GM12878 (cell line): Measurements from ENCODE around the gene ZMYND15. TPM values are rescaled to one million over a fixed set of nuclear protein-coding genes. Genes with fewer than 3 reads are reported as not detected.

ENCODE experiments used
- BACH1 ChIP-seq: fragments of 450-650 bp; IDR thresholded peaks from 2 replicates; pipeline ENCODE4 v1.6.1; 2017; ENCODE audit warnings: mild to moderate bottlenecking, borderline replicate concordance
- EP300 ChIP-seq, 2 experiments: fragments of 150-350 bp in 1 of 2; IDR thresholded peaks; 2 replicates each; pipeline ENCODE4 v1.6.1; 2011 to 2012; ENCODE audit warnings: low read depth in 2 of 2, low read length in 2 of 2, borderline replicate concordance in 1 of 2, improper control_type of control experiment in 1 of 2, inconsistent platforms in 1 of 2; ENCODE audit not compliant: control insufficient read depth in 1 of 2
- HCFC1 ChIP-seq: fragments of 150-350 bp; IDR thresholded peaks from 2 replicates; pipeline ENCODE4 v1.6.1; 2014; ENCODE audit warnings: low read length
- IKZF2 ChIP-seq, 2 experiments: fragments of 450-650 bp; IDR thresholded peaks; 2 replicates each; pipeline ENCODE4 v1.6.1; 2017; ENCODE audit warnings: mild to moderate bottlenecking in 2 of 2, moderate library complexity in 2 of 2
- JUNB ChIP-seq: IDR thresholded peaks from 2 replicates; pipeline ENCODE4 v1.6.1; 2016; ENCODE audit warnings: antibody characterized with exemption, mild to moderate bottlenecking
- MEF2A ChIP-seq: IDR thresholded peaks from 2 replicates; pipeline ENCODE4 v1.6.1; 2011; ENCODE audit warnings: low read depth, mild to moderate bottlenecking, low read length, moderate library complexity; ENCODE audit not compliant: insufficient read depth
- NFYA ChIP-seq: IDR thresholded peaks from 2 replicates; pipeline ENCODE4 v1.6.1; 2011; ENCODE audit warnings: low read depth, mild to moderate bottlenecking, low read length, improper control_type of control experiment, borderline replicate concordance
- NR2C2 ChIP-seq: IDR thresholded peaks from 2 replicates; pipeline ENCODE4 v1.6.1; 2011; ENCODE audit warnings: borderline replicate concordance, low read depth; ENCODE audit not compliant: control insufficient read depth, insufficient read length
- POLR2AphosphoS2 ChIP-seq: IDR thresholded peaks from 2 replicates; pipeline ENCODE4 v1.6.1; 2011; ENCODE audit warnings: low read depth, mild to moderate bottlenecking, low read length, improper control_type of control experiment, moderate library complexity
- SMAD1 ChIP-seq: fragments of 450-650 bp; IDR thresholded peaks from 2 replicates; pipeline ENCODE4 v1.6.1; 2018; ENCODE audit warnings: mild to moderate bottlenecking, low read depth; ENCODE audit not compliant: partially characterized antibody
- SMAD5 ChIP-seq: IDR thresholded peaks from 2 replicates; pipeline ENCODE4 v1.6.1; 2016; ENCODE audit warnings: antibody characterized with exemption, low read depth
- SMARCA5 ChIP-seq: fragments of 450-650 bp; IDR thresholded peaks from 2 replicates; pipeline ENCODE4 v1.6.1; 2017; ENCODE audit warnings: mild to moderate bottlenecking
- ZZZ3 ChIP-seq: IDR thresholded peaks from 2 replicates; pipeline ENCODE4 v1.6.1; 2011; ENCODE audit warnings: low read depth; ENCODE audit not compliant: control insufficient read depth, insufficient read length
- polyA plus RNA-seq, 11 experiments: library from polyadenylated mRNA; depleted of rRNA in 4 of 11; unstranded in 6 of 11; stranded (reverse) in 5 of 11; fragments of >200 nt; fragmentation: Nextera tagmentation in 4 of 11; fragmentation: Illumina TruSeq in 1 of 11; extraction: Ambion mirVana in 4 of 11; extraction: Trizol in 1 of 11; gene quantifications; 1 replicate in 1 of 11; 2 replicates in 10 of 11; pipeline versions ENCODE4 v1.2.1 to v1.2.3, GENCODE V29; 2011 to 2016; ENCODE audit warnings: inconsistent platforms in 2 of 11, missing spikeins in 2 of 11, low read depth in 1 of 11
- total RNA-seq, 4 experiments: library from RNA; depleted of rRNA in 3 of 4; stranded (reverse); fragments of >200 nt in 3 of 4; fragmentation: Illumina TruSeq in 1 of 4; extraction: Trizol in 1 of 4; gene quantifications; 2 replicates each; pipeline versions ENCODE4 v1.2.1 to v1.2.3, GENCODE V29; 2013 to 2021
- TF ChIP-seq, protein P1 (sequence below): IDR thresholded peaks from 2 replicates; pipeline ENCODE4 v1.6.1; 2012; ENCODE audit warnings: low read length, inconsistent platforms
- TF ChIP-seq, protein P2 (sequence below): IDR thresholded peaks from 2 replicates; pipeline ENCODE4 v1.6.1; 2011; ENCODE audit warnings: borderline replicate concordance, low read depth, mild to moderate bottlenecking, moderate library complexity, low read length; ENCODE audit not compliant: insufficient read depth, poor library complexity, severe bottlenecking
- TF ChIP-seq, protein P3 (sequence below): IDR thresholded peaks from 2 replicates; pipeline ENCODE4 v1.6.1; 2011; ENCODE audit warnings: low read depth, low read length, improper control_type of control experiment, borderline replicate concordance
- TF ChIP-seq, protein P4 (sequence below): IDR thresholded peaks from 2 replicates; pipeline ENCODE4 v1.6.1; 2012; ENCODE audit warnings: mild to moderate bottlenecking, low read depth, low read length
- TF ChIP-seq, protein P5 (sequence below): fragments of 450-650 bp; IDR thresholded peaks from 2 replicates; pipeline ENCODE4 v1.6.1; 2018; ENCODE audit warnings: borderline replicate concordance, mild to moderate bottlenecking; ENCODE audit not compliant: partially characterized antibody

ZMYND15 gene
- total and polyA plus RNA-seq, 10 of the 15 experiments (the other 5 are each of a cell fraction or from before 2014, with no cell fraction given): 0.03 to 0.17 (median 0.06) TPM; not detected in 4

DNA sequence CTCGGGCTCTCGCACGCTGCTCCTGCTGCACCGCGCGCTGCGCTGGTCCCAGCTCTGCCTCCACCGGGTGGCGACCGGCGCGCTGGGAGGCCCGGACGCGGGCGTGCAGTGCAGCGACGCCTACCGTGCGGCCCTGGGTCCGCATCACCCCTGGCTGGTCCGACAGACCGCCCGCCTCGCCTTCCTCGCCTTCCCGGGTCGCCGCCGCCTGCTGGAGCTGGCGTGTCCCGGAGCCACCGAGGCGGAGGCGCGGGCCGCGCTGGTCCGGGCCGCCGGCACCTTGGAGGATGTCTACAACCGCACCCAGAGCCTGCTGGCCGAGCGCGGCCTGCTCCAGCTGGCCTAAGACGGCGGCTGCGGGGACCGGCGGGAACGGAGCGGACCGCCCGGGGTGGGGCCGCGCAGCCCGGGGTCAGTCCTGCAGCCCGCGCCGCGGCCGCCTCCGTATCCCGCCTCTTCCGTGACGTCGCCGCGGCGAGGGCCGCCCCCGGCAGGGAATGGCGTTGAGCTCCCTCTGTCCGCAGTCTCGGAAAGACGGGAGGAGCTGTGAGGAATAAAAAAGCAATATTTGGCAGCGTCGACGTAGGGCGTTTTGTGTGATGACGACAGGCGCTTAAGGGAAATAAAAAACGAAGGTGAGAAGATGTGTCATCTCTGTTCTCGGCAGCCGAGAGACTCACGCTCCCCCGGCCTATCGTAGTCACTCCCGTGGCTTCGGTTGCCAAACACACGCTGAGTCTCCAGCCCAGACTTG lies 50.5 kb downstream of the ZMYND15 start (continued):
- TF ChIP-seq, protein P1, sequence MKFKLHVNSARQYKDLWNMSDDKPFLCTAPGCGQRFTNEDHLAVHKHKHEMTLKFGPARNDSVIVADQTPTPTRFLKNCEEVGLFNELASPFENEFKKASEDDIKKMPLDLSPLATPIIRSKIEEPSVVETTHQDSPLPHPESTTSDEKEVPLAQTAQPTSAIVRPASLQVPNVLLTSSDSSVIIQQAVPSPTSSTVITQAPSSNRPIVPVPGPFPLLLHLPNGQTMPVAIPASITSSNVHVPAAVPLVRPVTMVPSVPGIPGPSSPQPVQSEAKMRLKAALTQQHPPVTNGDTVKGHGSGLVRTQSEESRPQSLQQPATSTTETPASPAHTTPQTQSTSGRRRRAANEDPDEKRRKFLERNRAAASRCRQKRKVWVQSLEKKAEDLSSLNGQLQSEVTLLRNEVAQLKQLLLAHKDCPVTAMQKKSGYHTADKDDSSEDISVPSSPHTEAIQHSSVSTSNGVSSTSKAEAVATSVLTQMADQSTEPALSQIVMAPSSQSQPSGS: no peak
- TF ChIP-seq NR2C2: no peak
- TF ChIP-seq SMAD5: no peak
- TF ChIP-seq, protein P2, sequence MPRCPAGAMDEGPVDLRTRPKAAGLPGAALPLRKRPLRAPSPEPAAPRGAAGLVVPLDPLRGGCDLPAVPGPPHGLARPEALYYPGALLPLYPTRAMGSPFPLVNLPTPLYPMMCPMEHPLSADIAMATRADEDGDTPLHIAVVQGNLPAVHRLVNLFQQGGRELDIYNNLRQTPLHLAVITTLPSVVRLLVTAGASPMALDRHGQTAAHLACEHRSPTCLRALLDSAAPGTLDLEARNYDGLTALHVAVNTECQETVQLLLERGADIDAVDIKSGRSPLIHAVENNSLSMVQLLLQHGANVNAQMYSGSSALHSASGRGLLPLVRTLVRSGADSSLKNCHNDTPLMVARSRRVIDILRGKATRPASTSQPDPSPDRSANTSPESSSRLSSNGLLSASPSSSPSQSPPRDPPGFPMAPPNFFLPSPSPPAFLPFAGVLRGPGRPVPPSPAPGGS: no peak
- TF ChIP-seq IKZF2 (IDR thresholded peaks at IDR 0.05): no peak; a peak in 1 of 4 replicates
- TF ChIP-seq, protein P3, sequence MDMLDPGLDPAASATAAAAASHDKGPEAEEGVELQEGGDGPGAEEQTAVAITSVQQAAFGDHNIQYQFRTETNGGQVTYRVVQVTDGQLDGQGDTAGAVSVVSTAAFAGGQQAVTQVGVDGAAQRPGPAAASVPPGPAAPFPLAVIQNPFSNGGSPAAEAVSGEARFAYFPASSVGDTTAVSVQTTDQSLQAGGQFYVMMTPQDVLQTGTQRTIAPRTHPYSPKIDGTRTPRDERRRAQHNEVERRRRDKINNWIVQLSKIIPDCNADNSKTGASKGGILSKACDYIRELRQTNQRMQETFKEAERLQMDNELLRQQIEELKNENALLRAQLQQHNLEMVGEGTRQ: no peak
- no peak for TF ChIP-seq NFYA
- no peak for TF ChIP-seq JUNB
- TF ChIP-seq, protein P4, sequence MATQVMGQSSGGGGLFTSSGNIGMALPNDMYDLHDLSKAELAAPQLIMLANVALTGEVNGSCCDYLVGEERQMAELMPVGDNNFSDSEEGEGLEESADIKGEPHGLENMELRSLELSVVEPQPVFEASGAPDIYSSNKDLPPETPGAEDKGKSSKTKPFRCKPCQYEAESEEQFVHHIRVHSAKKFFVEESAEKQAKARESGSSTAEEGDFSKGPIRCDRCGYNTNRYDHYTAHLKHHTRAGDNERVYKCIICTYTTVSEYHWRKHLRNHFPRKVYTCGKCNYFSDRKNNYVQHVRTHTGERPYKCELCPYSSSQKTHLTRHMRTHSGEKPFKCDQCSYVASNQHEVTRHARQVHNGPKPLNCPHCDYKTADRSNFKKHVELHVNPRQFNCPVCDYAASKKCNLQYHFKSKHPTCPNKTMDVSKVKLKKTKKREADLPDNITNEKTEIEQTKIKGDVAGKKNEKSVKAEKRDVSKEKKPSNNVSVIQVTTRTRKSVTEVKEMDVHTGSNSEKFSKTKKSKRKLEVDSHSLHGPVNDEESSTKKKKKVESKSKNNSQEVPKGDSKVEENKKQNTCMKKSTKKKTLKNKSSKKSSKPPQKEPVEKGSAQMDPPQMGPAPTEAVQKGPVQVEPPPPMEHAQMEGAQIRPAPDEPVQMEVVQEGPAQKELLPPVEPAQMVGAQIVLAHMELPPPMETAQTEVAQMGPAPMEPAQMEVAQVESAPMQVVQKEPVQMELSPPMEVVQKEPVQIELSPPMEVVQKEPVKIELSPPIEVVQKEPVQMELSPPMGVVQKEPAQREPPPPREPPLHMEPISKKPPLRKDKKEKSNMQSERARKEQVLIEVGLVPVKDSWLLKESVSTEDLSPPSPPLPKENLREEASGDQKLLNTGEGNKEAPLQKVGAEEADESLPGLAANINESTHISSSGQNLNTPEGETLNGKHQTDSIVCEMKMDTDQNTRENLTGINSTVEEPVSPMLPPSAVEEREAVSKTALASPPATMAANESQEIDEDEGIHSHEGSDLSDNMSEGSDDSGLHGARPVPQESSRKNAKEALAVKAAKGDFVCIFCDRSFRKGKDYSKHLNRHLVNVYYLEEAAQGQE: no peak
- no peak for TF ChIP-seq HCFC1
- TF ChIP-seq, protein P5, sequence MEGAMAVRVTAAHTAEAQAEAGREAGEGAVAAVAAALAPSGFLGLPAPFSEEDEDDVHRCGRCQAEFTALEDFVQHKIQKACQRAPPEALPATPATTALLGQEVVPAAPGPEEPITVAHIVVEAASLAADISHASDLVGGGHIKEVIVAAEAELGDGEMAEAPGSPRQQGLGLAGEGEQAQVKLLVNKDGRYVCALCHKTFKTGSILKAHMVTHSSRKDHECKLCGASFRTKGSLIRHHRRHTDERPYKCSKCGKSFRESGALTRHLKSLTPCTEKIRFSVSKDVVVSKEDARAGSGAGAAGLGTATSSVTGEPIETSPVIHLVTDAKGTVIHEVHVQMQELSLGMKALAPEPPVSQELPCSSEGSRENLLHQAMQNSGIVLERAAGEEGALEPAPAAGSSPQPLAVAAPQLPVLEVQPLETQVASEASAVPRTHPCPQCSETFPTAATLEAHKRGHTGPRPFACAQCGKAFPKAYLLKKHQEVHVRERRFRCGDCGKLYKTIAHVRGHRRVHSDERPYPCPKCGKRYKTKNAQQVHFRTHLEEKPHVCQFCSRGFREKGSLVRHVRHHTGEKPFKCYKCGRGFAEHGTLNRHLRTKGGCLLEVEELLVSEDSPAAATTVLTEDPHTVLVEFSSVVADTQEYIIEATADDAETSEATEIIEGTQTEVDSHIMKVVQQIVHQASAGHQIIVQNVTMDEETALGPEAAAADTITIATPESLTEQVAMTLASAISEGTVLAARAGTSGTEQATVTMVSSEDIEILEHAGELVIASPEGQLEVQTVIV: no peak
- no peak for TF ChIP-seq EP300 (IDR thresholded peaks at IDR 0.05; ENCODE audit: borderline replicate concordance in 1 of 2, control insufficient read depth in 1 of 2, low read depth in 2 of 2, low read length in 2 of 2)
- TF ChIP-seq POLR2AphosphoS2: no peak
- TF ChIP-seq ZZZ3: no peak
- TF ChIP-seq SMAD1: no peak
- peak; percentile 85 for TF ChIP-seq BACH1
- peak; percentile 99 for TF ChIP-seq SMARCA5
- TF ChIP-seq MEF2A: 0 out of 2 replicates have a peak, but pooled peaks have one; percentile 24
